Fibroblast of lung (primary cell): ENCODE results near the gene ISY1.

ENCODE experiments used
- CTCF ChIP-seq, 2 donors: IDR thresholded peaks in 1 of 2; conservative IDR thresholded peaks in 1 of 2; 1 replicate in 1 of 2; 2 replicates in 1 of 2; pipeline ENCODE4 v1.5.1; 2011 to 2012; ENCODE audit warnings: low read length in 2 of 2, control low read depth in 1 of 2, inconsistent platforms in 1 of 2, low read depth in 1 of 2, mild to moderate bottlenecking in 1 of 2
- EZH2 ChIP-seq: IDR thresholded peaks from 2 replicates; pipeline ENCODE4 v1.5.1; 2012; ENCODE audit warnings: low read length, control low read depth, mild to moderate bottlenecking; ENCODE audit errors: missing control alignments

DNA sequence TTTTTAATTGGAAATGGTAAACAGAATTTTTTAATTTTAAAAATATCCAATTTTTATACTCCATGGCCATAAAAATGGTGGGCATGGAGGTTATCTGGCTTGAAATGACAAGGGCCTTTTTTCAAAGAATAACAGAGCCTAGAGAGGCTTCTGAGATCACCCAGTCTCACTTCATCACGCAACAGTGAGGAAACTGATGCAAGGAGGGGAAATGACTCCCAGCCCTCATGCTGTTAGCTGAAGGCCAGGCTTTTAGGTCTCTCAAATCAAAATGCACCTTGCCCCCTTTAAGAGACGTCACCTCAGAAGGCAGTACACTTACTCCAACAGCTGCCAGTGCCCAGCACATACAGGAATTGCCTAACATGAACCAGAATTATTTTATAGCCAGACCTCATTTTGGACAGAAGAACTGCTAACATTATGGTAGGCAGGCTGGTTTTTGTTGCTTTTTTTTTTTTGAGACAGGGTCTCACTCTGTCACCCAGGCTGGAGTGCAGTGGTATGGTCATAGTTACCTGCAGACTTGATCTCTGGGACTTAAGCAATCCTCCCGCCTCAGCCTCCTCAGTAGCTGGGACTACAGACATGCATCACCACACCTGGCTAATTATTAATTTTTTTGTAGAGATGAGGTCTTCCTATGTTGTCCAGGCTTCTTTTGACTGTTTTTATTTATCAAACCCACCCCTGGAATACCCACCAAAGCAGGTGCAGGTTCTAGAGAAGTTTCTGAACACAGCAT lies 48.4 kb downstream of the ISY1 start:
- TF ChIP-seq CTCF (conservative IDR thresholded peaks at IDR 0.05 in 1 of 2, IDR thresholded peaks at IDR 0.05 in 1 of 2; ENCODE audit: low read depth in 1 of 2, low read length in 2 of 2), result no peak
- no peak for TF ChIP-seq EZH2
